HG02798 (cell line): ENCODE measurements around the gene AGBL4.

Experiments used
- ATAC-seq: cut with Tn5 transposase; IDR thresholded peaks from one replicate; pipeline ENCODE4 v1.9.1; 2021; ENCODE audit warnings: mild to moderate bottlenecking; ENCODE audit not compliant: unreplicated experiment, poor library complexity

AGBL4 gene

DNA sequence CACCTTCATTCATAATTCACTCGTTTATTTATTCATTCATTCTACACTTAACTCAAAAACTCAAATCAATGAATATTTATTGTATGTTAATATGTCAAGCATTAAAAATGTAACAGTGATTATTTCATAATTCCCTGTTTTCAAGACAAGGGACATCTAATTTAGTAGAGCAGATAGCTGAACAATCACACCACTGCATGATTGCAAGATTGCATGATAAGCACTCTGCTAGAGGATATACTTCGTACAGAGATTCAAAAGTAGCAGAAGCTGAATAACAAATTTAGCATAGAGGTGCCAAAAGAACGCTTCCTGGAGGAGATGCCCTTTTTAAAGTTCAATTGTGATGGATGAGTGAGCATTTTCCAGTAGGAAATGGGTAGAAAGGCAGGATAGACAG is 1056.4 kb downstream of the AGBL4 start:
- no peak for ATAC-seq

DNA sequence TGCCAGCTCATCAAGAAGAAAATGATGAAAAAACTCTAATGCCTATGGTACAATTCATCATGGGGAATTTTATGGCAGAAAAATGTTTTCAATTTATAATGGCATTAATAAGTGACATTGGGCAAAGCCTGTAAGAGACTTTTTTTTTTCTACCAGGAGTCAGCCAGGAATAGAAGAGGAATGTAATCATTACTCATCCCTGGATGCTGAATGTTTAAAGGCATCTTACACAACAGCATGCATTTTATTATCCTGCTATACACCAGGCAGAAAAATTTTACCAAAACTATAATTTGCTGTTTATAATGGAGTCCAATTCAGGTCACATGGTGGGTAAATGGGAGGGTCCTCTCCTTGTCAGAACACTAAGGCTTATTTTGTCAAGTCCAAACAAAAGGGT is 1057.2 kb downstream of the AGBL4 start:
- ATAC-seq, result no peak

DNA sequence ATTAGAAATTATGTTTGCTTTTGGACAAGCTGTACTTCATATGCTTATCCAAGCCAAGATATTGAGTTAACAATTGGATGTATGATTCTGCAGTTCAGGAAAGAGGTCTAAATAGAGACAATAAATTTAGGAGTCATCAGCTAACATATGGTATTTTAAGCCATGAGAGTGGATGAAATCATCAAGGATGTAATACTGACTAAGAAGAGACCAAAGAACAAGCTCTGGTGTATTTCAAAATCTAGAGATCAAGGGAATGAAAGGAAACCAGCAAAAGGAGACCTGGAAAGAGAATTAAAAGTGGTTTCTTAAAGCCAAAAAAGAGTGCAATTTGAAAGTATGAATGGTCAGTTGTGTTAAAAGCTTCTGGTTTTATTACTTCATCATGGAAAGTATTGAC is 1063.4 kb downstream of the AGBL4 start:
- no peak for ATAC-seq

DNA sequence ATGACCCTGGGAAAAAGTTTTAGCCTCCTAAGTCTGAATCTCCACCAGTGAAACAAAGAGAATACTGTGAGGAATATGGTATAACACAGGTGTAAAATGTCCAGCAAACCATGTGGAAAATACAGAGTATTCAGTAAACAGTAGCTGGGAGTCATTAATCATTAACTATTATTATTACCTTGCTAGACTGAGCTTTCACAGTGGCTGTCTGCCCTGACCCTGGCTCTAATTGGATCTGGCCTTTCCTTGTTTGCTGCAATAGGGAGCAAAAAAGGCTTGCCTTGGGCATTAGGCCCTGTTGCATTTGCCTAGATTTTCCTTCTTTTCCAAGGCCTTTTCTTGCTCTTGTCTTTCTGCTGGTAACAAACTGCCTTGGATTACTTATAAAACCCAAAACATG is 1068.0 kb downstream of the AGBL4 start:
- no peak for ATAC-seq

DNA sequence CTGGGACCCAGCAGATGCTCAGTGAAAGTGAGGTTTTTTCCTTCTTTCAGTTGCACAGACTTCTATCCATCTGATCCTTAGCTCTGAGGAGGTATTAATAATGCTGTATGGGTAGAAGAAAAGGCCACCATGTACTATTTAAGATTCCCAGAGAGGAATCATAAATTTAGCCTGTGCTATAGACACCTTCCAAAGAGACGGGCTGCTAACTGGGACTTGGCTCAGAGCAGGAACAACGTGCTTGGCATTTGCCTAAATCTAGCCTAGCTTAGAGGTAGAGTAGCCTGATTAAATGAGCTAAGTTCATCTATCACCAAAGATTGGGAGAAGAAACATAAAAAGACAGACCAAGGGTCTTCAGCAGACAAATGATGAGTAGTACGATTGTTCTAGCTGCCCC is 1070.1 kb downstream of the AGBL4 start:
- ATAC-seq, result no peak

DNA sequence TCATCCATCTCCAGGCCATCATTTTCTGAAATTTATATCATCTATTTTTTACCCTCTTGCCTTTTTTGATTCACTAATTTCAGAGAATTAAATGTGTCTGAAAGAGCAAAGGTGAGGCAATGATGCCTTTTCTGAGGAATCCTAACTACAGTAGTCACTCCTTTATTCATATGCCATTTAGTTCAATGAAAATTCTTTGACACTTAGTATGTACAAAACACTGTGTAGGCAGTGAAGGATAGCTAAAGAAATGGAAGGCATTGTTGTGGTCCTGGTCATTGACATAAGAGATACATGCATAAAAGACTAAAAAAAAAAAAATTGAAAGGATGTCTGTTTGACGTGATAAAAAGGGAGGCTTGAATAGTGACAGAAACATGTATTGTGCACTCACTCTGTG is 1075.2 kb downstream of the AGBL4 start:
- no peak for ATAC-seq

DNA sequence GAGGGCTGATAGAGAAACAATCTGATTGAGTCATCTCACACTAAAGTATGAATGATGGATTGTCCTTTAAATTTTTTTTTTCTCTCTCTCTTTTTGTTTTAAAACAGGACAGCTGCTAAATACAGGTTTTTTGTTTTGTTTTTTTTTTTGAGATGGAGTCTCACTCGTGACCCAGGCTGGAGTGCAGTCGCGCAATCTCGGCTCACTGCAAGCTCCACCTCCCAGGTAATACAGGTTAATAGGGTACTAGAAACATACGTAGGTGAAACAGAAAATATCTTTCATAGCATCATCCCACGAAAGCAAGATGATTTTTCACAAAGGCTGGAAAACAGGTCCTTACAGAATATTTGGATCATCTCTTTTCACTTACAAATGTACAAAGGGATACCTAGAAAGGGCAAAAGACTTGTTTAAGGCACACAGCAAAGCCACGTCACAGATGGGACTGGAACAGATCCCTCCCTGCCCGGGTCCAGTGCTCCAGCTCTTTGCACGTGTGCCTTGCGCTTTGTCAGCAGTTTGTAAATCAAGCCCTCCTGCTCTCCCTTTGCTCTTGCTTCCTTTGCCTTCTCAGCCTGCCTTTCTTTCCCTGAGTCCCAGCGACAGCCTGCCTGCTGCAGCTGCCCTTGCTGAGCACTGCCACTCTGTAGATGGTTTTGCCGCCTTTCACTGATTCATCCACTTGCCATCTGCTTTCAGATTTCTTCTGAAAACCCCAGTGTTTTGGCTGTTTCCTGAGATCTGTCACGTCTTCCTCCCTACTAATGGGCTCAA is 1075.8 kb downstream of the AGBL4 start:
- ATAC-seq, result no peak

DNA sequence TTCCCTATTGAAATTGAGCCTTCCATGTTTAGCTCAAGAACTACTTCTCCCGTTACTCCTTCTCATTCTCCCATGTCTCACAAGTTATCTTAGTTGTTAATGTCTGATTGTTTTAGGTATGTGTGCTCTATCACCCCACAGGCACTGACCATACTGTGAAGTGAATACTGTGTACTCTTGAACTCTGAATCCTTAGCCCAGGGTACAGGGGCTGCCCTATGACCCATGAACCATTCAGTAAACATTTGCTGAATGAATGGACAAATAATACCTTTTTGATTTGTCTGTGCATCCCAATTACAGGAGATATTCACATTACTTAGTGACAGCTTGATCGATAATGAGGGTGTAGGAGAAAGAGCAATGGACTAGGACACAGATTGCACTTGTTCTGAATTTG is 1077.7 kb downstream of the AGBL4 start:
- ATAC-seq, result no peak

DNA sequence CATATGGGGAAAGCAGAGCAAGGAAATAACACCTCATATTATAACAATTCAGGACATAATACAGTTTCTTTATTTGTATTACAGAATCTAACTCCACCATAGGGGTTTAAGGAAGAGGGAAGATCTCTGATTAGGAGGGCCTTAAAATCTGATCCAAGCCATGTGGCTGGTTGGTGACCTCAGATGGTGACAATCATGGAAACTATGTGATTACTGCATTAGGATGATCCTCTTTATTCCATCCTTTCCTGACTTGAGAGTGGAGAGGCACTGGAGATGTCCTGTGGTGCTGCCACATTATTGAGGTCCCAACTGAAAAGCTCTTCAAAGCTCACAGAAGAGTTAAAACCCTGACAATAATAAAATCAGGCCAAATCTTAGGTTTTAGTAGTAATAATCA is 1078.9 kb downstream of the AGBL4 start:
- no peak for ATAC-seq

DNA sequence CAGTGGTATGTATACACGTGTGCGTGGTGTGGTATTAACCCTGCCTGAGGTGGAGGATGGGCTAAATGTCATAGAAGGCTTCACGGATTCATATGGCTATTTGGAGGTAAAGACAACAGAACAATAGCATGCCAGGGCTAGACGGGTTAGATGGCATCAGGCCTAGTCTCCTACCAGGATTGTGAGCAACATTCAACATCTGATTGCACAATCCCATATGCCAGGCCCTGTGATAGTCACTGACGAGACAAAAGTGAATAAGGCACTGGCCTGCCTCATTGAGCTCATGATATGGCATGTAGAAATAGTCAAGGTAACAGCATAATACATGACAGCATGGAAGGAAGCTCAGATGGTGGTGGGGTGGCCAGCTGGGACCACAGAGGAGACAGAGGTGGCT is 1079.9 kb downstream of the AGBL4 start:
- no peak for ATAC-seq

DNA sequence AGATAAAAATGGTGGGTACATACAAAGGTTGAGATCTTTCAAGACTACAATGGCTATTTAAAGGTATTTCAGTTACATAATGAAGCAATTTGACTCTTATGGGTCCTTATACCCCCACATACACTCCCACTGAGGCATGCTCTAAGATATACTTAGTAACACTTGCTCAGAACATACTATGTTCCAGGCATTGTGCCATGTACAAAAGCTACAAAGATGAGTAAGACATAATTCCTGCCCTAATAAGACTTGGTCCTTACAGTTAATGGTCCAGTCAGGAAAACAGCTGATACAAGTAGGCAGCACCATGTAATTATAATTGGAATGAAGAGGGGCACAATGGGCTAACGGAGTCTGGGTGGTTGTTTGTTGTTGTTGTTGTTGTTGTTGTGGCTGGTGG is 1080.4 kb downstream of the AGBL4 start:
- ATAC-seq, result no peak

DNA sequence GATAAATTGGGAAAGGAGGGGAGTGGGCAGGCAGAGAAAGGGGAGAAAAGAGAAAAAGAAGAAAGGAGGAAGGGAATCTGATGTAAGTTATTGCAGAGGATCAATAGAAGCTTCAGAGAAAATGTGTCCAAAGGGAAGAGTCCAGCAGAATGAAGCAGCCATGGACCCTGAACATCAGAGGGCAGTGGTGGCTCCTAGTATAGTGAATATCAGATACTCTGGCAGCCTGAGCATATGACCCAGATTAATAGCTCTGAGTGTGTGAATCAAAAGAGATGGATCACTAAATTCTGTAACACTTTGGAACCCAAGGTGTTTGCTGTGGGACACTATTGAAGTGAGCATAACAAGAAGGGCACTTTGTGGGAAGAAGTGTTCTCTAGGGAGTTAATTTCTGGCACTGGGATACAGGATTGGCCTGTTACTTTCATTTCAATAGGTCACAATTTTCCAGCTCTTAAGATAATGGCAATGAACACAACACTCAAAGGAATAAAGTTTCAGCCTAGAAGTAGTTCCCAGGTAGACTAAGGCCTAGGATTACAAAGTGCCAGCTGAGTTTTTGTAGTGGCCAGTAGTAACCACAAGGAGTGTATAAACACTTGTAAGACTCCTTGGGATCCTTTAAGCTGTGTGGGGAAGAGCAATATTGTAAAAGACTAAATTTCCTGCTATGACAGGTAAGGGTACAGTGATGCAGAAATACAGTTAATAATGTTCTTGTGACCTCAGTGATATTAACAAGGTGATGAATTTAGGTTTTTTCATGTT is 1082.6 kb downstream of the AGBL4 start:
- no peak for ATAC-seq

DNA sequence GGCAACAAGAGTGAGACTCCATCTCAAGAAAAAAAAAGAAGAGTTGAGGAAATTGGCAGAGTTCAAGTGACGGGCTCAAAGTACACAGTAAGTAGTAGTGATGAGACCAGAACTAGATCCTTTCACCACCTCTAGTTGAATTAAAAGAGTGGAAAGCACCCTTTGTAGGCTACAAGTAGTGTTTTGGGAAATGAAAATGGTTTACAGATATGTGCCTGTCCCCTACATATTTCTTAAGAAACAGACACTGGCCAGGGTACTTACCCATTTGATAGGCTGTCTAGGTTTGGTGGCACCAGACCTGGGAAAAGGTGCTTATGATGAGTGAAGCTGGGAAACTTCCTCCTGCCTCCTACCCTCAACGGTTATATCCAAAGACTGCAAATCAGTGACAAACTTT is 1083.4 kb downstream of the AGBL4 start:
- ATAC-seq, result no peak

DNA sequence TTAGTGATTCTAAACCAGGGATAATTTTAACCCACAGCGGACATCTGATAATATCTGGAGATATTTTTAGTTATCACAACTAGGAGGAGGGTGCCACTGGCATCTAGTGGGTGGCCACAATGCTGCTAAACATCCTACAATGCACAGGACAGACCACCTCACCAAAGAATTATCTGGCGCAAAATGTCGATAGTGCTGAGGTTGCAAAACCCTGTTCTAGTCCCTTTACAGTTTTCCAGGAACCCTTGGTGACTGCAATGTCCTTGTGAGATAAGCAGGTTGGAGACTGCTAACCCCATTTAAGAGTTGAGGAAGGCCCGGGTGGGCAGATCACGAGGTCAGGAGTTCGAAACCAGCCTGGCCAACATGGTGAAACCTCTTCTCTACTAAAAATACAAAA is 1083.9 kb downstream of the AGBL4 start:
- ATAC-seq, result no peak

DNA sequence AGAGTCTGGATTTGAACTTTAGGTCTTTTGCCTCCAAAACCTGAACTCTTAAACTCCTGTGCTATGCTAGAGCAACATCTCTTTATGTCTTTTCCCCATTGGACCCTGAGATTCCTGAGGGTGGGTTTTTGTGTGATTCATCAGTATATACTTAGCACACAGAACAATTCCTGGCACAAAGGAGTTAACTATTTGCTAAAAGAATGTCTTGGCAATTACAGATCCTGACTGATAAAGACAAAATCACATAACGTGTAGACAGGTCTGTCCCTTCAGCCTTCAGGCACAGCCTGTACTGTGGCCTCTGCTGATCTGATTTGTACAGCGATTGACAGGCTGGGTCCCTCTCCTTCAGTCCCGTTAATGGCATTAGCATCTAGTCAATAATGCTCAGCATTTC is 1084.7 kb downstream of the AGBL4 start:
- no peak for ATAC-seq

DNA sequence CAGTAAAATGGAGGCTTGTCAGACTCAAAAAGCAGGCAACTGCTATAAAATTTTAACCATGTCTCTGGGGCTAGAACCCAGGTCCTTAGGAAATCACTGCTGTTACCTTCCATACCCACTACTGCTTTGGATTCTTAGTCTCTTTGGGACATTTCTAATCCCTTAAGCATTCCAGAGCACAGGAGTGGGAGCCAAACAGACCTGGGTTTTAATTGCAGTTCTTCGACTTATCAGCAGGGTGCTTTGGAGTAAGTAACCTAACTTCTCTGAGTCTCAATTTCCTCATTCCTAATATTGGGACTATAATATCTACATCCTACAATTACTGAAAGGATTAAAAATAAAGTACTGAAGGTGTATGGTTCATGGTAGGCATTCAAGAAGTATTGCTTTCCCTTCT is 1086.0 kb downstream of the AGBL4 start:
- ATAC-seq, result no peak

DNA sequence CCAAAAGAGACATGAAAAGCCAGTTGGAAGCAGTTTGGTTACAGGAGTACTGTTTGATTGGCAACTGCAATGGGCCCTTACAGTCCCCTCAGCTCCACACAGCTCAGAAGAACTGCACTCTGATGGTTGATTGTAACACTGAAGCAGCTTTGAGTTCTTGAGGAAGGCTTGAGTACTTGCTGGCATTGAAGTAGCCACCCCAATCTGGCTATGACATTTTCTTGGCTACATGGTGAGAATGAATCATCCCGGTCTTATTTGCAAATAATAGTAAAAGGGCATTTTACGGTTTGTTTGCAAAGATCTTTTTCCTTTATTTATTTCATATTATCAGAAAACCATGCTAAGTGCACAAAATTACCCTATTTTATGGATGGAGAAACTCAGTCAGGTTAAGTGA is 1087.3 kb downstream of the AGBL4 start:
- no peak for ATAC-seq

DNA sequence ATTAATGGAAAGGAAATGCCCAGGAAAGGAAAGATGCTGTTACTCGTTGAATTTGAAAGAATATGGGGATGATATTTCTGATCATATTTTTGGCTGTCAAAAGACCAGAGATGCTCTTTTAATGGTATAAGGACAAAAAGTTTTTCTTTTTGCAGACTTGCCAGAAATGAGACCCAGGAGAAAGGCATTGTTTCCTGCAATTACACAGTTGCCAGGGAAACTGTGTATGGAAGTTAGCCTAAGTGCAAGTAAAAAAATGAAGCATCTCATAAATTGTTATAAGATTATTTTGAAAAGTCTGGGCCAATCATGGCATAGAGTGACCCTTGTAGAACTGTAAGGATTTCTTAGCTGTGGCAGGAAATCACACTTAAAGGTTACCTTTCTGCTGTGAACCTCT is 1091.4 kb downstream of the AGBL4 start:
- no peak for ATAC-seq

DNA sequence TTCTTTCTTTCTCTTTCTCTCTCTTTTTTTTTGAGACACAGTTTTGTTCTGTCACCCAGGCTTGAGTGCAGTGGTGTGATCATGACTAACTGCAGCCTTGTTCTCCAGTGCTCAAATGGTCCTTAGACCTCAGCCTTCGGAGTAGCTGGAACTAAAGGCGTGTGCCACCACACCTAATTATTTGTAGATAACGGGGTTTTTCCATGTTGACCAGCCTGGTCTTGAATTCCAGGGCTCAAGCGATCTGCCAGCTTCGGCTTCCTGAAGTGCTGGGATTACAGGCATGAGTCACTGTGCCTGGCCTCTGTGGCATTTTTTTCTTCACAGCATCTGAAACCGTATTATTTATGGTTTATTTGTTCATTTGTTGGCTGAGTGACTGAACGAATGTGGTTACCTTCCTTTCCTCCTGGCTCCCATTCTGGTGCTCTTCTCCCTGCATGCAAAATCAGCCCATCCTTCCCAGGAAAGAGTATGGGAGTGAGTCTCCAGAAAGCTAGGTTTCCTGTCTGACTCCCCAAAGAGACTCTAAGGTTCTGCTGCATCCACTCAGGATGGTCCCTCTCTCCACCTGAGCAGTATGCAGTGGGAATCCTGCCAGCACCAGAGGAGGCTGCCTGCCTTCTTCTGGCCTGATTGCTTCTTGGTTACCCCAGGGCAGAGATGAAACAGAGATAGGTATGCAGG is 1092.1 kb downstream of the AGBL4 start:
- no peak for ATAC-seq

DNA sequence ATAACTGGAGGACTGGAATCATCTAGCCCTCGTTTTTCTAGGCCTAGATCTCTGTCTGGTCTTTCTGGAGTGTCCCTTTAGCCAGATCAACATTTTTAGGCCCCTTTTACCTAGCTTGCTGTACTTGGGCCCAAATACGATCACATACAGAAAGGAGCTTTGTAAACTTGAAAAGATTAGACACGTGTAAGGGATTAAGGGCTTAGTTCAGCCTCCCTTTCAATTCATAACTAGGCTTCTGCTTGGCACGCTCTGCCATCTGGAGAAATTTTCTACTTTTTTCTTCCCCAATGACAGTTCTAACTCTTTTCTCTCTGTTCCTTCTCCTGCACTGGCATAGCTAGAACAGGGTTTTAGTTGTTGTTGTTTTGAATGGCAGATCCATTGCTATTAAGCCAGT is 1093.7 kb downstream of the AGBL4 start:
- no peak for ATAC-seq

DNA sequence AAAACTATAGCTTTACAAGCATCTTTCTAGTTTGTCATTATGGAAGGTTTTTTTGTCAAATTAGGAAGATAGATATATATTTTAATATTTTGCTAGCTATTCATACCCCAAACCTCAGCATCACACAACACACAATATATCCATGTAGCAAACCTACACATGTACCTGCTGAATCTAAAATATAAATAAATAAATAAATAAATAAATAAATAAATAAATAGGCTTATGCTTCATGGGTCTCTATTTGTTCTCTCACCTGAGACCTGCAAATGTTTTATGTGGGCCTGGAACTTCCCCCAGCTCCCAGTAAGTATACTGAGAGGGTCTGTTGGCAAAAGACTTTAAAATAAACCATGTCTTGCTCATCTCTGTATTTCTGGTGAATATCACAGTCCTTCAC is 1099.7 kb downstream of the AGBL4 start:
- ATAC-seq, result no peak
